GM20000 (cell line): ENCODE data around the gene SPTBN2.
A peak's percentile ranks its signal among the peaks of the same experiment; 100 is the strongest.

Experiments
- DNase-seq: peaks from one replicate; pipeline ENCODE4 v3.0.0; 2012; ENCODE audit warnings: low spot score
- TF ChIP-seq, protein P1 (sequence below): IDR thresholded peaks from 2 replicates; pipeline ENCODE4 v1.5.1; 2012; ENCODE audit warnings: mild to moderate bottlenecking, control low read depth; ENCODE audit errors: extremely low read depth, missing control alignments

The SPTBN2 gene

DNA sequence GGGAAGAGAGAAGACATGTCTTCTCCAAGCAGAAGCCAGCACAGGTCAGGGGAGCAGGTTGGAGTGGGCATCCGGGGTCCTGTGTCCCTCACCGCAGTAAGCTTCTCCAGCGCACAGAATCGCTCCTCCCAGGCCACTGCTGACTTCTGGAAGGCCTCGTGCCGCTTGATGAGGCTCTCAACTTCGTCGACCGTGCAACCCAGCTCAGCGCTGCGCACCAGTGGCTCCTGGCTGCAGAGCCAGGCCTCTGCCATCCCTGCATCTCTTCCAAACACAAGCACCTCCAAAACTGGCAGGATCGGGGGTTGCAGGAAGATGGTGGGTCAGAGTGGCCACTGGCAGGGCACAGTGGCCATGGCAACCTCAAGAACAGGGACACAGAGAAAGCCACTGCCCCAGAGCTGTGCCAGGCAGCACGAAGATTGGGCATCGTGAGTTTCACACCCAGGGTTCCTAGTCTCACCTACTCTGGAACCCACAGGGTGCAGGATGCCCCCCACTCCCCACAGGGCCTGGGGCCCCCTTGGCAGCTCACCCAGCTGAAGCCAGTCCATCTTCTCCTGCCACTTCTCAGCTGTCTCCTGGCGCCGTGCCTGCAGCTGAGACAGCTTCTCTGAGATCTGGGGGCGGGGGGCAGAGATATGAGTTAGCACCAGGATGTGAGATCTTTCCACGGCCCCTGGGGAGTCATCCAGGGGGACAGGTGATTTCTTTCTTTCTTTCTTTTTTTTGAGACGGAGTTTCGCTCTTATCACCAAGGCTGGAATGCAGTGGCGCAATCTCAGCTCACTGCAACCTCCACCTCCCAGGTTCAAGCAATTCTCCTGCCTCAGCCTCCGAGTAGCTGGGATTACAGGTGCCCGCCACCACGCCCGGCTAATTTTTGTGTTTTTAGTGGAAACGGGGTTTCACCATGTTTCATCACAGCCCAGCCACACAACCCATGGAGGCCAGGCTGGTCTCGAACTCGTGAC lies 40.2 kb downstream of the SPTBN2 start:
- TF ChIP-seq, protein P1, sequence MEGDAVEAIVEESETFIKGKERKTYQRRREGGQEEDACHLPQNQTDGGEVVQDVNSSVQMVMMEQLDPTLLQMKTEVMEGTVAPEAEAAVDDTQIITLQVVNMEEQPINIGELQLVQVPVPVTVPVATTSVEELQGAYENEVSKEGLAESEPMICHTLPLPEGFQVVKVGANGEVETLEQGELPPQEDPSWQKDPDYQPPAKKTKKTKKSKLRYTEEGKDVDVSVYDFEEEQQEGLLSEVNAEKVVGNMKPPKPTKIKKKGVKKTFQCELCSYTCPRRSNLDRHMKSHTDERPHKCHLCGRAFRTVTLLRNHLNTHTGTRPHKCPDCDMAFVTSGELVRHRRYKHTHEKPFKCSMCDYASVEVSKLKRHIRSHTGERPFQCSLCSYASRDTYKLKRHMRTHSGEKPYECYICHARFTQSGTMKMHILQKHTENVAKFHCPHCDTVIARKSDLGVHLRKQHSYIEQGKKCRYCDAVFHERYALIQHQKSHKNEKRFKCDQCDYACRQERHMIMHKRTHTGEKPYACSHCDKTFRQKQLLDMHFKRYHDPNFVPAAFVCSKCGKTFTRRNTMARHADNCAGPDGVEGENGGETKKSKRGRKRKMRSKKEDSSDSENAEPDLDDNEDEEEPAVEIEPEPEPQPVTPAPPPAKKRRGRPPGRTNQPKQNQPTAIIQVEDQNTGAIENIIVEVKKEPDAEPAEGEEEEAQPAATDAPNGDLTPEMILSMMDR: no peak
- DNase-seq: no peak

GRCh38 chr11:66687831-66688281 lies 41.2 kb downstream of the SPTBN2 start:
- TF ChIP-seq, protein P1: no peak
- peak; percentile 4 for DNase-seq

DNA sequence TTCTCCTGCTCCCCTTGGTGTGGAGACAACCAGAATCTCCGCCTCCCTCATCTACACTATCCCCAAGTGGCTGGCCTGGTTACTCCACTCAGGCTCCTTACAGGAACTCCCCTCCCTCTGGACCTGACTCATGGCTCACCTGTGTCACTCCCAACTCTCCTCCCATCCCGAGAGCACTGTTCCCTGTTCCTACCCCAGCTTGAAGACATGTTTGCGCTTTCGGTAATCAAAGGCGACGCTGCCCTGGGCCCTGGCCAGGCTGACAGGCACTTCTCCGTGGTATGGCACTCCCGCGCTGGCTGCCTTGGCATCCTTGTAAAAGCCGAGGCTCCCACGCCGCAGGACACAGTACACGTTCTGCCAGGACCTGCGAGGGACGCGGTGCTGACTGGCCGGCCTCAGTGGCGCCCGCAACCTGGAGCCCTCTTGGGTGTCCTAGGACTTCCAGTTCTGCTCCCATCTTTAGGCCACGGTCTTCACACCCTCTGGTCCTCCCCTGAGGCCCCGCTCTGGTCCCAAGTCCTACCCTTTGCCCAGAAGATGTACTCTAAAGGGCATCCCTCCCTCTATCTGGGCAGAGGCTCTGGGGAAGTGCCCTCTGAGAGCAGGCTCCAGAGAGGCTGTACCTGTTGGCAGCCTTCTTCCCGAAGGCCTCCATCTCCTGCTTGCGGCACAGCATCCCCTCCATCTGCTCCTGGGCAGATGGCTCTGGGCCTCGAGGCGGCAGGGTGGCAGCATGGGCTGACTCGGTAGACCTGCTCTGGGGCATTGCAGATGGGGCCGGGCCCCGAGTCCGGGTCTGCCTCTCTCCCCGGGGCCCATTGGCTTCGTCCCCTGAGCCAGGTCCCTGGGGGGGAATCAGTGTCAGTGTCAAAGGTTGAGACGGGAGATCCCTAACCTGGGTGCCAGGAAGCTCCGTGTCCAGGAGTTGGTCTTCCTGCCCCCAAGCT lies 41.9 kb downstream of the SPTBN2 start:
- TF ChIP-seq, protein P1: no peak
- peak; percentile 8 for DNase-seq

DNA sequence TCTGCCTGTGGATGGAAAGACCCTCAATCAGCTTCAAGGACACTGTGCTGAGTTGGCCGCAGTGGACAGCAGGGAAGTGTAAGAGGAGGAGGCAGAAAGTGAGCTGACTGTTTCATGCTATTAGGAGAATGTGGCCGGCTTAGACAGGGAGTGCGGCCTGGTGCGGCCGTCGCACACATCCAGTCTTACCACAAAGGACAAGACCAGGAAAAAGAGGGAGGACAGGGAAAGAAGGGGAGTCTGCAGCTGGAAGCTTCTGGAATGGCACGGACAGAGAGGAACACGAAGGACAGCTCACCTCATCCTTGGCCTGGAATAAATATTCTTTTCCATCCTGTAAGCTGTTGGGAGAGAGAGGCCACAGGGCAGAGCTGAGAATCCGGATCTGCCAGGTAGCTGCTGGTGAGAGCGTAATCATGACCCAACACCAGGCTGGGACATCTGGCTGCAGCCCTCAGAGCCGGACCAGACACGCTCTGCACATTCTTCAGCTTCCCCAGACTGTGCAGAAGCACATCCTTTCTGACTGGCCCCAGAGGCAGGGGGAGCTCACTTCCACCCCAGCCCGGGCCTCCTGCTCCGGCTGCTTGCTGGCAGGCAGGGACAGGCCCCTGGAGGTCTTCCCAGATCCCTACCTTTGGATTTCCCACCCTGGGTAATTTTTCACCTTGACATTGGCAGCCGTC lies 42.8 kb downstream of the SPTBN2 start:
- DNase-seq: no peak
- TF ChIP-seq, protein P1: no peak

DNA sequence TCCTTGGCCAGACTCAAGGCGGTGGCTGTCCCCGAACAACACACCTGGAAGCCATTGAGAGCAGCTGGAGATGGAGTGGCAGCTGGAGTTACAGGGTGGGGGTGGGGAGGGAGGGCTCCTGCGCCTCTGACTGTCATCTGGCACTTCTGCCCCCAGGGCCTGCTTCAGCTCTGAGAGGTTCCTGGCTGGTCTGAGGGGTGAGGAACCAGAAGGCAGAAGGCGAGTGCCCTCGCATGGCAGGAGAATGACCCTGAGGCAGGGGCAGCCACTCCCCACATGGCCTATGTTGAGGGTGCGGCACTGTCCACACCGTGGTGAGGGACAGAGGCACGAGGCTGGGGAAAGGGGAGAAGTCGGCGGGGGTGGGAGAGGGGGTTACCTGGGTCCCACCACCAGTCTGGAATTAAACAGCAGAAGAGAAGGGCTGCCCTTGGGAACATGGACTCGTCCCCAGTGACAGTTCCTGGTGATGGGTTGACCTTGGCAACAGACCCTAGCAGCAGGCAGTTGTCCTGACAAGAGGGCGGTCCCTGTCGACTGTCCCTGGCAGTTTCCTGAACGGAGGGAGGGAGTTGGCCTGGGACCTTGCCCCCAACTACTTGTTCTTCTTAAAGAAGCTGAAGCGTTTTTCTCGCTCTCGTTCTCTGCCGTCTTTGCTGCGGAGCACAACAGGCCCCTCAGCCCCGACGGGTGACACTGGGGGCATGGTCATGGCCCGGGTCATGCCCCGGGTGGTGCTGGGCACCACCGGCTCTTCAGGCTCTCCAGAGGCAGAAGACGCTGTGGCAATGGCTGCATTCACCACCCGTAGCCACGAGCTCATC lies 43.5 kb downstream of the SPTBN2 start:
- DNase-seq: no peak
- TF ChIP-seq, protein P1: no peak

GRCh38 chr11:66684635-66685034 lies 44.4 kb downstream of the SPTBN2 start:
- no peak for DNase-seq
- TF ChIP-seq, protein P1: no peak
